A172 (cell line): ENCODE results near the gene TRPM1. TPM values are rescaled to one million over a fixed set of nuclear protein-coding genes. Genes with fewer than 3 reads are reported as not detected.
A peak's percentile ranks its signal among the peaks of the same experiment; 100 is the strongest.

Experiments
- DNase-seq: peaks from one replicate; pipeline ENCODE4 v3.0.0-alpha.2; 2015; ENCODE audit warnings: low spot score
- total RNA-seq: library from RNA; depleted of rRNA; stranded (reverse); fragments of >200 nt; shearing (Covaris generic); gene quantifications from 2 replicates; pipeline ENCODE4 v1.2.3, GENCODE V29; 2014; rRNA removed

TRPM1 gene
- total RNA-seq, result 0.05 TPM in 1 of 2 replicates, not detected in the other

DNA sequence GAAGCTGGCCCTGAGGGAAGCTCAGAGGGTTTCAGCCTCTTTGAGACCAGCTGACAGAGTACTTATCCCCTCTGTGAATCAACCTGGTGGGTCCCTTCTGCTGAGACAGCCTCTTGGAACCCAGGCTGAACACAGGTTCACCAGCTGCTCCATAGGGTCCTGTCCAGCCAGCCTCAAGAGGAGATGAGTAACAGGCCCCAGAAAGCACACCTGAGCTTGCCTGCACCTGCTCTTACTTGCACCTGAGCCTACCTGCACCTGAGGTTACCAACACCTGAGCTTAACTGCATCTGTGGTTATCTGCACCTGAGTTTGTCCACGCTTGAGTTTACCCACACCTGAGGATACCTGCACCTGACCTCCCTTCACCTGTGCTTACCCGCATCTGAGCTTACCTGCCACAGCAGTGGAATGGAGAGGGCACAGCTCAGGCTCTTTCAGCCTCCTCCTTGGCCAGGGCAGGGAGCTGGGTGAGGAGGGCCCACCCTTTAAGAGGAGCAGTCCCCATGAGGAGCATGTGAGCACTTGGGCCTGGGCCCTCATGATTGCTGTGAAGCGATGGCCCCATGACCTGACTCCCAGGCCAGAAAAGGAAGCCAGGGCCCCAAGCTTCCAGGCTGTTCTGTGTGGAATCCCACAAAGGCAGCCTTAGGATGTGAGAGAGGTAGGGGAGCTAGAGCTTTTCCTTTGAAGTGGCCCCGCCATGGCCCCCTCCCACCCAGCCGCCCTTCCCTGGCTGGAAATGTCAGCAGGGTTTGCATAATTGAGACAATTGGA, at the start of gene TRPM1:
Gene TRPM1, minus strand, starts transcription at position 464 of the 777 bp plus-strand sequence. CDS start 20,370 bp downstream, outside the sequence.
- no peak for DNase-seq

DNA sequence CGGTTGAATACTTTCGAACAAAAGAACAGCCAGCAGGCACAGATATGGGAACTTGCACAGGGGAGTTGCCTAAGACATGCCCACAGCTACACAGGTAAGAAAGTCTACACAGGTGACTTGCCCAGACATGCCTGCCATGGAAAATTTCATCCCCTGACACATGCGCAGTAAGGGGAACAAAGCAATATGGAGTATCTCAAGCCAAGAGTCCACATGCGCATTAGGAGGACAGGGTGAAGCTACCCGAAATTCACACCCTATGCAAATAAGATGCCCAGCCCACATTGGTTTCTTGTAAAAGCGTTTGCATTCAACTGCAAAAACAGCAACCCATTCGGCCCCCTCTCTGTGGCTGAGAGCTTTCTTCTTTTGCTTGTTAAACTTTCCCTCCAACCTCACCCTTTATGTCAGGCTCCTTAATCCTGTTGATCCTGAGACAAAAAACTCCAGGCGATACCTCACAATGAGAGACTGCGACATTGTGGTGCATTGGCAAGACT, 49.3 kb upstream of the TRPM1 start:
- DNase-seq, result no peak

DNA sequence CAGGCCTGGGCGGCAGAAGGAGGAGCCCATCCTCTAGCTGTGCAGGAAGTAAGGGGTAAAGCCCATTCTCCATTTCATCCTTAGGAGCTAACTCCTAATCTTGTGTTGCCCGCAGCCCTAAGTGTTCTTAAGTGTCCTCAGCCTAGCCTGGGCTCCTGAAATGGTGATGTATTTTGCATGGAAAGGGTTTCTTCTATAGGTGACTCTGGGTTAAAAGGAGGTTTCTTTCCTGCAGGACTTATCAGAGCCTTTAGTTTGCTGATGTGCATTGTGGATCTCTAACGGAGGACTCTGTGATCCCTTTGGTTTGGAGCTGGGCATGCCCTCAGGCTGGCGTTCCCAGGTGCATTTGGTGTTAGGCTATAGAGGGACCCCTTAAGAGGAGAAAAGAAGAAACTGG, 48.5 kb upstream of the TRPM1 start:
- DNase-seq, result no peak

DNA sequence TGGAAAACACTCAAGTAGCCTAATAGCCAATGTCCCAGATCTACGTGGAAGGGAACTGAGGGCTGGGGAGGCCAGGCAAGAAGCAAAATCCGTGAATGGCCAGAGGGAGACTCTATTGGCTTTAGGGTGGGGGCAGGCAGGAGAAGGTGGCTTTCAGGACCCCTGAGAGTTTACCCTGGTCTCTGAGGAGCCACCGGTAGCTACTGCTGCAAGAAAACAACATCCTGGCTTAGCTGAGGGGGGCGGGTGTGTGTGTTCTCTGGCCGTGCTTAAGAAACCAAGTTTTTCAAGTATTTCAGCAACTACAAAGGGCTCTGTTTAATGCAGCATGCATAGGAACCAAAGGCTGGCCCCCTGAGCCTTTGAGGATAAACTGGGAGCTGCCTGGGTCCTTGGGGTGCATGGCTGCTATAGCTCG, 47.6 kb upstream of the TRPM1 start:
- DNase-seq, result no peak

DNA sequence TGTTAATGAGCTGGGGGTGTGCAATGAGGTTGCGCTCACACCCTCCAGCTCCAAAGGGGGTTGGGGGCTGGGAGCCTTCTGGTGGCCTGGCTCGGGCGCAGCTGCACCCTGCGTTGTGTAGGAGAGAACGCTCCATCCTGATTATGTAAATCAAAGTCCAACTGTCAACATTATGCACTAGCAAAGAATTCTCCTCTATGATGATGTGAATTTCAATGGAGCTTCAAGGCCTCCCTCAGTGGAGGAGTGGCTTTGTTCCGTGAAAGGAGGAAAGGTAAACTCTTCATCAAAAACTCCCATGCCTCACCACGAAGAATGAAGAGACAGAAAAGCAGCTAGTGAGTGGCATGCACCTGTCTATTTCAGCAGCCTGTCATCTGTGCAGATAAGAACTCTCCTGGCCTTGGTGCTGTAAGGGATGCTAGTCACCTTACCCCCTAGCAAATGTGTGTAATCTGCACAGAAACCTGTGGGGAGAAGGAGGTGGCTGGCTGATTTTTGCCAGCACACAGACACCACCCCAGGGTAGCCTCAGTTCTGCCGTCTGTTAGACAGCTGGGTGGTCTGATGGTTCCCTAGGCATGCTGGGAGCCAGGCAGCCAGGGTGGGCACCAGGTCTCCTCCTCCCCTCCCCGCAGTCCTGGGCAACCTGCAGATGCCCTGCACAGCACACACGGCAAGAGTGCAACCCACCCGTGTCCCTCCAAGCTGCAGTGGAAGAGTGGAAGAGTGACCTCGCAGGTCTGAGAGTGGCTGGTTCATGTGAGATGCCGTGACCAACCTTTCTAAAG, 47.0 kb upstream of the TRPM1 start:
- no peak for DNase-seq

DNA sequence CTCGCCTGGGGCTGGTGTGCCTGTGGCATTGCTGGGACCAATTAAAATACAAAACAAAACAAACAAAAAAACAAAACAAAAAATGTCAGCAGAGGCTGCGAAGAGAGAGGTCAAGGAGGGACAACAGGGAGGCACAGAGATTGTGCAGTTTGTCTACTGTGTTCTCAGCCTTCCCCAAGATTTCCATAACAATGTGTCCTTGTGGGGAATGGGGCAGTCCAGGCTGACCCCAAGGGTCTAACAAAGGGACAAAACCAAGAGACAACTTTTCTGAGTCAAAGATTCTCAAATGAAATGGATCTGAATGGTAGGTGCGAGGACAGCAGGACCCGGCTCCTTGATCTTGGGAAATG, 46.4 kb upstream of the TRPM1 start:
- no peak for DNase-seq

DNA sequence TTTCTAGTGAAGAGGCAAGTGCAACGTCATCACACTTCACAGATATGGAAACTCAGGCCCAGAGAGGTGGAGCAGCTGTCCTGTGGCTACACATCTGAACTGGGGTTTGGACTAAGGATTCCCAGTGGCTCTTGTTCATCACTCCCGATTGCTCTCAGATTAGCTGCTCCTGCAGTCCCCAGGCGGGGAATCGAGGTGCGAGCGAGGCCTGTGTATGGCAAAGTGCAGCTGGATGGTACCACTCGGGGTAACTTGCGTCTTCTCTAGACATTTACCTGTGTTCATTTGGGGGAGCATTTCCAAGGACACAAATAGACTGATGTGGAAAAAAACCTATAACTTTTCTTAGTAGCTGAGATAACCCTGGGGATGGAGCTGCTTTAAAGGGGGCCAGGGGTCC, 45.9 kb upstream of the TRPM1 start:
- no peak for DNase-seq

DNA sequence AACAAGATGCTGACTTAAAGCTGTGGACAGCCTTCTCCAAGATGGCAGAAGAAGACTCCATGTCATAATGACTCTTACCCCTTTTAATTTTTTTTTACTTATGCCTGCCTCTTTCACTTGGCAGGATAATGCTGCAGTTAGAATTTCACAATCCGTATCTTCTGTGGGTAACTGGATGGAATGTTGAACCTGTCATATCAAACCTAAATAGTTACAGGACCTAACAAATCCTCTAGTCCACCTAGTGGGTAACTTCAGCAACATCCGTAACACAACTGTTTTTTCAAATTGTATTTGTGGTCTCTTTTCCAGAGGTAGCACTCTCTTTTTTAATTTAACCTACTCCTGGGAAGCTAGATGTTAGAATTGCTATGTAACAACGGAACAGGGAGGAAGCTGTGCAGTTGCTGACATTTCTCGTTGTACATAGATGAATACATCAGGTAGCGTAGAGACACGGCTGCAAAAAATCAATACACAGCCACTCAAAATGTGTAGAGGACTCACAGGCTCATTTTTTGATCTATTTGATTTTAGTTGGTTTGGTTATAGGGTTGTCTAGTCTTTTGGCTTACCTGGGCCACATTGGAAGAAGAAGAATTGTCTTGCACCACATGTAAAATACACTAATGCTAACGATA, 43.9 kb upstream of the TRPM1 start:
- DNase-seq, result peak; percentile 7

DNA sequence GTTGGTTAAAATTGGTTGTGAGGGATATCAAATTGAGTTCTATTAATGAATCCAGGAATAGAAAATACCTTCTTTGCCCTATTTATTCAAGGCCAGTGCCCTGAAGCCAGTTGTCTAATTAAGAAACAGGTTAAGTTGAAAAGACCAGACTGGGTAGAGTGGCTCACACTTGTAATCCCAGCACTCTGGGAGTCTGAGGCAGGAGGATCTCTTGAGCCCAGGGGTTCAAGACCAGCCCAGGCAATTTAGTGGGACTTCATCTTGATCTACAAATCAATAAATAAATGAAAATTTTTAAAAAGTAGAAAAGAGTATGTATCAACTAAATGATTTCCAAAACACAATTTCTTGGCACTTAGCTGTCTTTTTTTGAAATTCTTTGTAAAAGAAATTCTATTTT, 40.3 kb upstream of the TRPM1 start:
- DNase-seq, result no peak

DNA sequence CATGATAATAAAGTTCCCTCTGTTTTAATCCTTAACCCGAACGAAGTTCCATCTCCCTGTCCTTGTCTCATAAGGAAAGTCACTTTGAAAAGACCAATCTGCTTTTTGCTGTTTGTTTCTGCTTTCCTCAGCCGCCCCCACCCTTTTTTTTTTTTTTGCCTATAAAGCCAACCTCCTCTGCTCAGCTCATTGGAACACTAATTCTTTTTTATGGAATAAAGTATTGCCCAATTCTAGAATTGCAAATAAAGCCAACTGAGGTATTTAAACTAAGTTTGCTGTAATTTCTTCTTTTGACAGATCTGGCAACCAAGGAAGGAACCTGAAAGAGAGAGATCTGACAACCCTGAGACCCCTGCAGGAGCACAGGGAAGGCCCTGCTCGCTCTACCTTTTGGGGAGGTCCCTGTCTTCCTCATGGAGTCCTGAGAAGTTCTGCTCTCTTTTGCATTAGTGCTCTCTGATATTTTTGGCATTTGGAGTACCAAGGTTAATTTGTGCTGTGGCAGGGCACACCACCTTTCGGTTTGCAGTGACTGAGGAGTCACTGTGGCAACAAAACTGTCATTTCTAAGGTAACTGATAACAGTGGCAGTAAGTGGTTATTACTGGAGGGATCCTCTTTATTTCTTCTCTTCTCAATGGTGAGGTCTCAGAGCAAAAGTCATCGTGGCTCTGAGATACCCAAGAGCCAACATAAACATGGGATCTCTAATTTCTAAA, 35.2 kb upstream of the TRPM1 start:
- DNase-seq, result no peak

DNA sequence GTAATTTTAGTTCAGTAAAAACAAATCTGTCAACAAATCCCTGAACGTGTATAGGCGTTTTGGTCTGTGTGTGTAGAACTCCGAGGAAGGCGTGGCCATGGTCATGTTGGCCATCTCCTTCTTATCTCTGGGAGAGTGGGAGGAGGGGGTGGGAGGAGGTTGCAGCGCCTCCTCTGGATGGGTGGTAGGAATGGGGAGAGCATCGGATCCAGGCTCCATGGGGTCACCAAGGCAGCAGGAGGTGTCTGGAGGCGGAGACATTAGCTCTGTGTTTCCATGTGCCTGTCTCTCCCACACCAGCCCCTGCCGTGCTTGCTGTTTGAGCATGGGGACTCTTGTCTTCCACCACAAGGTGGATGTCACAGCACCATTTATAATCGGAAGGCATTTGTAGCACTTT, 34.5 kb upstream of the TRPM1 start:
- no peak for DNase-seq

DNA sequence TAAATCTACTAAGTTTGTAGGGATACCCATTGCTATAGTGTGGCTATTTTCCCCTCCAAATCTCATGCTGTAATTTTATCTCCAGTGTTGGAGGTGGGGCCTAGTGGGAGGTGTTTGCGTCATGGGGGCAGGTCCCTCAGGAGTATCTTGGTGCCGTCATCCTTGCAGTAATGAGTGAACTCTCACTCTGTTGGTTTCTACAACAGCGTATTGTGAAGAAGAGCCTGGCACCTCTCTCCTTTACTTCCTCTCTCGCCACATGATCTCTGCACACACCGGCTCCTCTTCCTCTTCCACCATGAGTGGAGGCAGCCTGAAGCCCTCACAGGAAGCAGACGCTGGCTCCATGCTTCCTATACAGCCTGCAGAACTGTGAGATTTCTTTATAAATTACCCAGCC, 34.0 kb upstream of the TRPM1 start:
- no peak for DNase-seq

DNA sequence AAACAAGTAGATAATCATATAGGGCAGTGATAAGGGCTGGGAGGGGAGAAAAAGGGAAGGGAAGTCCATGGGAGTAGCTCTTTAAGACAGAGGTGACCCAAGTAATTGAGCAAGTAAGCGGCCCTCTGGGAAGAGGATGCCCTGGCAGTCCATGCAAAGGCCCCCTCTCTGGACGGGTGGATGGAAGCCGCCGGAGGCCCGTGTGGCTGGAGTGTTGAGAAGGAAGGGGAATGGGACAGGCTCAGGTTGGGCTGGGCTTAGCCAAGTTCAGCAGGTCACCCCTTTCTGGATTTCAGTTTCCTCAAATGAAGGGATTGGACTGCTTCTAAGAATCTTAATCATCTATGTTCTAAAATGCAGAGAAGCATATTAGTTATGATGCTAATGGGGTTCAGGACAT, 32.4 kb upstream of the TRPM1 start:
- no peak for DNase-seq

DNA sequence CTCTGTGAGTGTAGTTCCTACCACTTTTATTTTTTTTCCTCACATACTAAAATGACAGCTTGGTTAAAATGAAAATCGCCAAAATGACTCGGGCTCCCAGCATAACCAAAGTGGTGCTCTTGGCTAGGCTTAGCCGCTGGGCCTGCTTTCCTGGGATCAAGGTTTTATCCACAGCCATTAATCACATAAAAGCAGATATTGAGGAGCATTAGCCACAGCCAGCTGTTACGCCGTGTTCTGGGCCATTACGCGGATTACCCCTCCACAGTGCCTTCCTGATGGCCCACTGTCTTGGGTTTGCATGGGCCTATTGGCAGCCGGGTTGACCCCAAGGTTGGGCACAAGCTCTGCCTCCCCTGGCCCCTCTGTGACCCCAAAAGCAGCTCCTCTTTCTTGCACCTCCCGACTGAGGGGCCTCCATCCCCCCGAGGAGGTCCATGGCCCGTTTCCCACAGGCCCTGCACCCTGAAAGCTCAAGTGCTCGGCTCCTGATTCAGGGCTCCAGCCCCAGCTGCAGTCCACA, 30.4 kb upstream of the TRPM1 start:
- no peak for DNase-seq

DNA sequence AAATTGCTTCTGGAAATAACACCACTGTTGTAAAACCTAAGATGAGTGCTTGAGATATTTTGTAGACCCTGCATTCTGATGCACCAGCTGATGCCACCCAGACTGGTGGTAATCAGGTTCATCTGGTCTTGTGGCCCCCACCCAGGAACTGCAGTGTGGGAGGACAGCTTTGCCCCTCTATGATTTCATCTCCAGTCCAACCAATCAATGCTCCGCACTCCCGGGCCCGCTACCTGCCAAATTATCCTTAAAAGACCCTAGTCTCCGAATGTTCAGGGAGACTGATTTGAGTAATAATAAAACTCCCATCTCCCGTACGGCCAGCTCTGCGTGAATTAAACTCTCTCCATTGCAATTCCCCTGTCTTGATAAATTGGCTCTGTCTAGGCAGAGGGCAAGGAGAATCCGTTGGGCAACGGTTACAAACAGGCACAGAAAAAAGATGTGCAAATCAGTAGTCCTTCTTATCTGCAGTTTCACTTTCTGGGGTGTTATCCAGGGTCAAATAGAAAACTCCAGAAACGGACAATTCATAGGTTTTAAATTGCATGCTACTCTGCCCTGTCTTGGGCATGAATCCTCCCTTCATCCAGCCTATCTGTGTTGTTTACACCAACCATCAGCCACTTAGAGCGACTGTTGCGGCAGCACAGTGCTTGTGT, 29.2 kb upstream of the TRPM1 start:
- DNase-seq, result no peak

DNA sequence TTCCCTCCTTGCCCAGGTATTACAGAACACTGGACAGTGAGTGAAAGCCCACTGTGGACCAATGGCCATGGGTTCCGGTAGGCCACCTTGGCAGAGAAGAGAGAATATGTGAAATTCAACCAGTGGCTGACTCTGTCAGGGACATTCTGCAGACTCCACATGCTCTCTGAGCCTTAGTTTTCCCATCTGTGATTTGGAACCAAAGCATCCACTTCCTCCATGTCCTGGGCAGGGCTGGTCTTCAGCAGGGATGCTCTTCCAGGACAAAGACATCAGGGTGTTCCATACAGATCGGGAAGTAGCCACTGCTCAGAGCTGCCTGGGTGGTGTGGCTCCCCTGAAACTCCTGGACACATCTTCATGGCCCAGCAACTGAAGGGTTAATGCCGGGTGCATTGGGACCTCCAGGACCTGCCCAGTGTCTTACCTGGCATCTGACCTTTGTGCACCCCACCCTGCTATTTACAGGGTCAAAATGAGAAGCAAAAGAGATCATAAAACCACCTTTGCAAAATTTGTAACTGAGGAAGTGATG, 28.3 kb upstream of the TRPM1 start:
- DNase-seq, result no peak

DNA sequence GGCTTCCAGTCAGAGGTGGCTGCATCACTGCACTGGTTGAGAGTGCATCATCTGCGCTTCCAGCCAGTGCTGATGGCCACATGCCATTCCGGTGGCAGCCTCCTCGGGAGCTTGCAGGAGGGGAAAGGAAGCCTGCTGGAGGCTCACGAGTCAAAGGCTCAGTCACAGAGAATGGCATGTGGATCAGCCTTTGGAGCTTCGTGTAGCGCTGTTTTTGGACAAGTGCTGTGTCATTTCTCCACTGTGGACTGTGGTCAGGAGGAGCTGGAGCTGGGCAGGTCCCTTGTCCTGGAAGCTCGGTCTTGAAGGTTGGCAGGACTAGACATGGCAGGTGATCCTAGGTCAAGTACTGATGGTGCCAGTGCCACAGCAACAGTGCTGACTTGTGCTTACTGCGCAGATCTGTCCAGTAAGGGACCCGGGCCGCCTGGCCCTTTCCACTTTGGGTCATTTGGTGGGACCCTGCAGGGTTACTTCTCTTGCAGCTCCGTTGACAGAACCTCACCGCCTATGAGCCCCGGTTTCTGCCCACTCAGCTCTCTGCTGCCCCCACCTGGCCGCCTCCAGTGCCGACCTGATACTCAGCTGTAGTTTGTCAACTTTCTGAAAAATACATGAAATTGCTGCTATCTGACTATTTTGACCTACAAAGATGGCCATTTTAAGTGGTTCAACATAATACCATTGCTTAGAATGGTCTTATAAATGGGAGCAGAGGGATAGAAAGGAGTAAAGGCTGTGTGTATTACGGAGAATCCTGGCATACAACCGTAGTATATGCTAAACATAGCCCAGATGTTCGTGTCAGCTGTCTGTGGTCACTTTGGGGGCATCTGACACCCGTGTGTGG, 27.6 kb upstream of the TRPM1 start:
- DNase-seq, result peak; percentile 48

DNA sequence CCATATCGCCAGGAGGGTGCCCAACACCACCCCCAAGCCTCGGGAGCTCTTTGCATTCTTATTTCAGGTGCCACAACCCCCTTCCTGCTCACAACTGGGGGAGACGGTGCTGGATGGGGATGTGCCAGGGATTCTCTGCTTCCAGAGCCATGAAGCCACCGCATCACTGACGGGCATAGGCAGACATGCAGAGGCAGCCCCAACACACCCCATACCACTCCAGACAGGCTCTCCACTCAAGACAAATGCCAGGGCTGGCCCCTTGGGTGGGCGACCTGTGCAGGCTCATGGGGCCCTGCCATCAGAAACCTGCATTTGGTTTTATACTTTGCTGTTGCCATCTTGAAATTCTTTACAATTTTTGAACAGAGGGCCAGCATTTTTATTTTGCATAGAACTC, 27.0 kb upstream of the TRPM1 start:
- no peak for DNase-seq

DNA sequence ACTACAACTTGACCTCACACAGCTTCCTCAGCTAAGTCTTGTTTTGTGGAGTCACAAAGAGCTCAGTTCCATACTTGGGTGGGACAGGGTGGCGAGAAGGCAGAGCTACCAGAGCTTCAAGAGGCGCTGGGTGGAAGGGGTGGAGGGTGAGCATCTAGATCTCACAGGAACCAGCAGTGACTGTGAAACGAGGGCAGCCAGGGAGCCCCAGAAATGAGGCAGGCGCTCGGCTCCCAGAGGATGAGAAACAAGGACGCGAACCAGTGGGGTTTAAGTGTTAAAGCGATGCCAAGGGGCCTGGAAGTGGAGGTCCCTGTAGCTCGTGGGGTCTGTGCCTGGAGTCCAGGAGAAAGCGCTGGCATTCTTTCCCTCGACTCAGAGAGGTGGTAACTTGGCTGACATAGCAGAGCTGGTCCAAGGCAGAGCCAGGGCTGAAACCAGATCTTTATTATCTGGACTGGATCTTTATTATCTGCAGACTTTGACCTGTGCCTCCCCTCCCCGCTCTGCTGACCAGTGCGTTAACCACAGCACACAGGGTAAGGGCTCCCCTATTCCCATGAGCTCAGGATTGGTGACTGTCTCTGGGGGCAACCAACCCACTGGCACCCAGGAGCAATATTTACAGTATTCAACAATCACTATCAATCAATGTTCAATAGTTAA, 26.2 kb upstream of the TRPM1 start:
- no peak for DNase-seq
